HFFc6 (cell line): ENCODE measurements around the gene SNAPC4. TPM values are rescaled to one million over a fixed set of nuclear protein-coding genes. Genes with fewer than 3 reads are reported as not detected.

Source experiments
- DNase-seq: peaks from one replicate; pipeline ENCODE4 v3.0.0-alpha.2; 2018
- H3K27ac Mint-ChIP-seq: 2 replicates; pipeline ENCODE4 v1.8.0; 2020; ENCODE audit warnings: mild to moderate bottlenecking, mixed read lengths
- H3K27me3 Mint-ChIP-seq: 2 replicates; pipeline ENCODE4 v1.8.0; 2021; ENCODE audit warnings: mild to moderate bottlenecking, moderate library complexity, mixed read lengths; ENCODE audit not compliant: insufficient read depth
- H3K36me3 Mint-ChIP-seq: 2 replicates; pipeline ENCODE4 v1.8.0; 2021; ENCODE audit warnings: low read depth, mixed read lengths
- H3K4me1 Mint-ChIP-seq: 2 replicates; pipeline ENCODE4 v1.8.0; 2020; ENCODE audit warnings: low read depth, mixed read lengths
- H3K4me3 Mint-ChIP-seq: 2 replicates; pipeline ENCODE4 v1.8.0; 2020; ENCODE audit warnings: mild to moderate bottlenecking, moderate library complexity, mixed read lengths
- H3K9me3 Mint-ChIP-seq: 2 replicates; pipeline ENCODE4 v1.8.0; 2020; ENCODE audit warnings: mild to moderate bottlenecking, mixed read lengths
- CTCF ChIP-seq: fragments of 200-600 bp; sonication (generic); IDR thresholded peaks from 2 replicates; pipeline ENCODE4 v1.5.0; 2021; ENCODE audit warnings: antibody characterized with exemption, mild to moderate bottlenecking
- total RNA-seq, 6 experiments: library from RNA; stranded (reverse); fragmentation: NEBNext Ultra II Directional; extraction: Animal tissue kit (Norgen Biotek cat#: 25700); gene quantifications; 2 replicates in 1 of 6; 3 replicates in 5 of 6; pipeline ENCODE4 v1.2.3, GENCODE V29; 2021

The SNAPC4 gene
- total RNA-seq, 6 experiments from 2014 or later = 6.2 to 9.4 (median 6.5) TPM

- H3K27me3 Mint-ChIP-seq = no peaks in the 10 kb centered on the region; the same call in none of the 2 replicates
- H3K4me3 Mint-ChIP-seq = no peak overlapping the region
- no peaks in the 10 kb centered on the region for H3K4me1 Mint-ChIP-seq
- H3K9me3 Mint-ChIP-seq = no peaks in the 10 kb centered on the region
- H3K36me3 Mint-ChIP-seq = peaks cover 13% of the 10 kb centered on the region
- TF ChIP-seq CTCF = no peak
- H3K27ac Mint-ChIP-seq = no peak overlapping the region
- no peak for DNase-seq
Observed at GRCh38 chr9:136383436-136383835, 16.5 kb downstream of the SNAPC4 start.

GRCh38 chr9:136381966-136382513 lies 17.9 kb downstream of the SNAPC4 start:
- Mint-ChIP-seq H3K27me3 (no peaks in the 10 kb centered on the region; the same call in 1 of the 2 replicates), H3K9me3 (no peaks in the 10 kb centered on the region), H3K4me3 (no peak overlapping the region), H3K27ac (no peak overlapping the region), H3K36me3 (peaks cover 7% of the 10 kb centered on the region), H3K4me1 (no peaks in the 10 kb centered on the region)
- TF ChIP-seq CTCF = no peak
- no peak for DNase-seq

- H3K36me3 Mint-ChIP-seq = peaks cover 7% of the 10 kb centered on the region
- no peaks in the 10 kb centered on the region; the same call in 1 of the 2 replicates for H3K27me3 Mint-ChIP-seq
- DNase-seq = no peak
- no peaks in the 10 kb centered on the region for H3K4me1 Mint-ChIP-seq
- H3K9me3 Mint-ChIP-seq = no peaks in the 10 kb centered on the region
- H3K4me3 Mint-ChIP-seq = no peak overlapping the region
- no peak overlapping the region for H3K27ac Mint-ChIP-seq
- TF ChIP-seq CTCF = no peak
Observed at GRCh38 chr9:136381311-136381710, 18.7 kb downstream of the SNAPC4 start.

- DNase-seq = no peak
- H3K4me3 Mint-ChIP-seq = no peak overlapping the region
- no peaks in the 10 kb centered on the region; the same call in 1 of the 2 replicates for H3K27me3 Mint-ChIP-seq
- H3K4me1 Mint-ChIP-seq = no peaks in the 10 kb centered on the region
- no peaks in the 10 kb centered on the region for H3K9me3 Mint-ChIP-seq
- no peak for TF ChIP-seq CTCF
- no peaks in the 10 kb centered on the region for H3K36me3 Mint-ChIP-seq
- no peak overlapping the region for H3K27ac Mint-ChIP-seq
Observed at GRCh38 chr9:136380381-136380780, 19.6 kb downstream of the SNAPC4 start.

GRCh38 chr9:136379891-136380290 lies 20.1 kb downstream of the SNAPC4 start:
- H3K27ac Mint-ChIP-seq = no peak overlapping the region
- H3K4me3 Mint-ChIP-seq = no peak overlapping the region
- no peak for TF ChIP-seq CTCF
- DNase-seq = no peak
- no peaks in the 10 kb centered on the region for H3K9me3 Mint-ChIP-seq
- H3K36me3 Mint-ChIP-seq = no peaks in the 10 kb centered on the region
- no peaks in the 10 kb centered on the region for H3K4me1 Mint-ChIP-seq
- H3K27me3 Mint-ChIP-seq = peaks cover 2% of the 10 kb centered on the region; the same call in 1 of the 2 replicates
